Aorta (tissue), 5 donors: ENCODE data around the gene CIP2A. TPM values are rescaled to one million over a fixed set of nuclear protein-coding genes. Genes with fewer than 3 reads are reported as not detected.

Experiments
- ATAC-seq: fragments of 200-7000 bp; cut with Tn5 transposase; one replicate; pipeline ENCODE4 v1.9.1; 2022; ENCODE audit warnings: moderate library complexity; ENCODE audit not compliant: low FRiP score
- DNase-seq, 2 donors: peaks; one replicate each; pipeline ENCODE4 v3.0.0-alpha.2; 2020
- H3K27ac ChIP-seq, 2 donors: one replicate each; pipeline ENCODE4 v1.5.1; 2013; ENCODE audit warnings: low read length in 2 of 2, mild to moderate bottlenecking in 2 of 2, moderate library complexity in 2 of 2, control low read depth in 1 of 2, inconsistent platforms in 1 of 2, low read depth in 1 of 2
- H3K27me3 ChIP-seq, 2 donors: one replicate each; pipeline ENCODE4 v1.6.1; 2013; ENCODE audit warnings: control low read depth in 1 of 2, low read length in 1 of 2, mild to moderate bottlenecking in 1 of 2, moderate library complexity in 1 of 2; ENCODE audit not compliant: insufficient read depth in 2 of 2, control insufficient read depth in 1 of 2
- H3K36me3 ChIP-seq, 2 donors: one replicate each; pipeline ENCODE4 v1.6.1; 2013; ENCODE audit warnings: control low read depth in 1 of 2, low read length in 1 of 2, mild to moderate bottlenecking in 1 of 2; ENCODE audit not compliant: insufficient read depth in 2 of 2, control insufficient read depth in 1 of 2
- H3K4me1 ChIP-seq, 2 donors: one replicate each; pipeline ENCODE4 v1.6.1; 2013; ENCODE audit warnings: low read length in 2 of 2, control low read depth in 1 of 2, mild to moderate bottlenecking in 1 of 2, moderate library complexity in 1 of 2; ENCODE audit not compliant: insufficient read depth in 2 of 2, control insufficient read depth in 1 of 2
- H3K4me3 ChIP-seq, 2 donors: one replicate each; pipeline ENCODE4 v1.5.1; 2013; ENCODE audit warnings: low read length in 2 of 2, control low read depth in 1 of 2, mild to moderate bottlenecking in 1 of 2
- H3K9me3 ChIP-seq: one replicate; pipeline ENCODE4 v1.6.1; 2013; ENCODE audit warnings: mild to moderate bottlenecking, low read length; ENCODE audit not compliant: control insufficient read depth
- WGBS, 2 donors: extraction: QIAGEN DNeasy Blood & Tissue Kit; methylation state at CpG; one replicate each; pipeline ENCODE4 v1.1.7; 2013; 5-methylcytosine and 5-hydroxymethylcytosine counted together
- intact Hi-C, 2 donors: fragments of 100-400 bp; cut with DNase I; formaldehyde crosslinking; loops; one replicate each; pipeline versions ENCODE4 v1.14.2 to v1.15.0; 2022
- polyA plus RNA-seq, 2 donors: library from polyadenylated mRNA; stranded (reverse); fragments of 200-250 nt; gene quantifications; one replicate each; pipeline ENCODE4 v1.2.3, GENCODE V29; 2013
- total RNA-seq, 2 donors: library from RNA; stranded (reverse); fragmentation: NEBNext Ultra II Directional; extraction: Animal tissue kit (Norgen Biotek cat#: 25700); gene quantifications; one replicate each; pipeline ENCODE4 v1.2.1, GENCODE V29; 2021
- donor health status: healthy with polysubstance abuse.
- donor health status: Bipolar disorder and iron deficiency.
- donor health status: DM: no; HTN: no; CAD: no.
- donor health status: DM: no; HTN: no; CAD: no.
- donor health status: DM: yes; HTN: yes; CAD: no.

Gene CIP2A
- total and polyA plus RNA-seq, 4 donors: 0.25 to 4.5 (median 1.9) TPM

DNA sequence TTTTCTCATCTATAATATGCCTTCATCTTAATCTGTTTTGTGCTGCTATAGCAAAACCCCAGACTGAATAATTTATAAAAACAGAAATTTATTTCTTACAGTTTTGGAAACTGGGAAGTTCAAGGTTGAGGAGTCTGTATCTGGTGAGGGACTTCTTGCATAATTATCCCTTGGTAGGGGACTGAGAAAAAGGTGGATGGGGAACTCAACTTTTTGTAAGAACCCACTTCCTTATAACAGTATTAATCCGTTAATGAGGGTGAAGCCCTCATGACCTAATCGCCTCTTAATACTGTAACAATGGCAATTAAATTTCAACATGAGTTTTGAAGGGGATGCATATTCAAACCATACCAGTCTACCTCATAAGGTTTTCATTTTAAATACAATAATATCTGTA lies 61.4 kb downstream of the CIP2A start:
- Histone ChIP-seq H3K4me1 (peaks cover 0 to 8% of the 10 kb centered on the region in 2 donors), H3K36me3 (no peaks in the 10 kb centered on the region), H3K27ac (peak overlapping the region in 1 of 2 donors; percentile 67), H3K27me3 (no peaks in the 10 kb centered on the region), H3K4me3 (no peak overlapping the region), H3K9me3 (no peaks in the 10 kb centered on the region)
- intact Hi-C loops: no loop called here
- WGBS, 2 donors: 88 to 90% methylated on average over 2 of the region's 2 CpGs
- ATAC-seq (no peak), DNase-seq (no peak)

DNA sequence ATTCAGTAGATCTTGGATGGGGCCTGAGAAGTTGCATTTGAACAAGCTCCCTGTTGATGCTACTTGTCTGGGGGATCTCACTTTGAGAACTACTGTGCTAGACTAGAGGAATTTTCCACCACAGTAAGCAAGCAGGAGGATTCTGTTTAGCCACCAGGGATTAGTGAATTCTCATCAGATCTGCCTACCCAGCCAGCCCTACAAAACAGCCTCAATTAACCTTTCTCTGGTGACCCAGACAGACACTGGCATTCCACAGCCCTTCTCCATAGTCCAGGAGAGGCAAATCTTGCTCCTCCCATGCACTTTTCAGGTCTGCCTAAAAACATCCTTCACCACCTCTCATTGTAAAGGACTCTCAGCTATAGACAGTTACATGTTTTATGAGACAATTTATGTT lies 62.1 kb downstream of the CIP2A start:
- DNase-seq (no peak), ATAC-seq (no peak)
- Histone ChIP-seq H3K4me1 (peaks cover 0 to 8% of the 10 kb centered on the region in 2 donors), H3K27ac (peak overlapping the region; percentile 43 to 68), H3K36me3 (no peaks in the 10 kb centered on the region), H3K27me3 (no peaks in the 10 kb centered on the region), H3K4me3 (no peak overlapping the region), H3K9me3 (no peaks in the 10 kb centered on the region)
- intact Hi-C loops: no loop called here

- Histone ChIP-seq H3K4me1 (peaks cover 0 to 8% of the 10 kb centered on the region in 2 donors), H3K9me3 (no peaks in the 10 kb centered on the region), H3K36me3 (no peaks in the 10 kb centered on the region), H3K27ac (no peak overlapping the region), H3K27me3 (no peaks in the 10 kb centered on the region), H3K4me3 (no peak overlapping the region)
- WGBS, 2 donors: 93 to 96% methylated on average over 2 of the region's 2 CpGs
- no peak for DNase-seq
- intact Hi-C loops: no loop called here
- no peak for ATAC-seq
These were observed 63.3 kb downstream of the CIP2A start for GRCh38 chr3:108525971-108526370.

DNA sequence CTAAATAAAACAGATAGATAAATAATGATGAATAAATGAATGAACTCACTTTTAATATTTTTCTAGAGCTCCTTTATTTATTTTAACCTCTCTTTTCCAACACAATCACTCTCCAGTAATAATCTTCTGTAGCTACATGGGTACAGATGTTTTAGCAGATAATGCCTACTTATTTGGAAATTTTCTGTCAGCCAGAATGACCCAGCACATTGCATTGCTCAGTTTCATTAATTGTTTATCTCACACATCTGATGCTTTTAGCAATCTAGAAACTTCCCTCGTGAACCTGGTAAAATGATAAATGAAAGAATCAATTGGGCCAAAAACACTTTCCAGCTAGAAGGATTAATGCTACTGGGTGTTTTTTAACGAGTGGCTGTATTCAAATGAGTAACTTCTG lies 64.0 kb downstream of the CIP2A start:
- no peak for ATAC-seq

DNA sequence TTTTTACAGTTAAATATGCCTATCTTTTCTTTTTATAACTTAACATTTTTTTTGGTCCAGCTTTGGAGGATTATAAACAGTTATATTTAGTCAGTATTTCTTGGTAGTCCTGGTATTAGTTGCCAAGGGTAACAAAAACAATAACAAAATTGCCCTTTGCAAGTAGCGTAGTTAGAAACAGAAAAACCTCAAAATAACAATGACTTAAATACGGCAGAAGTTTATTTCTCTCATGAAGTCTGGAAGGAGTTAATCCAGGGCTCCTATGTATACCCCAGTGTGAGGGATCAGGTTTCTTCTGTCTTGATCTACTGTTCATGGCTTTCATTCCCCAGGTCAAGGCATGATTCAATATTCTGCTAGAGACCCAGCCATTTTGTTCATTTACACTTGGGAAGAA lies 64.7 kb downstream of the CIP2A start:
- ATAC-seq: peak; percentile 34
- H3K4me3 ChIP-seq: no peak overlapping the region
- WGBS, 2 donors: 0 to 2% methylated on average over 2 of the region's 2 CpGs

More for the DNA sequence above, 64.0 kb downstream of the CIP2A start:
- intact Hi-C loops: no loop called here
- no peak overlapping the region for H3K27ac ChIP-seq
- H3K27me3 ChIP-seq: no peaks in the 10 kb centered on the region
- no peak for DNase-seq
- peaks cover 0 to 8% of the 10 kb centered on the region in 2 donors for H3K4me1 ChIP-seq
- no peaks in the 10 kb centered on the region for H3K9me3 ChIP-seq
- no peak overlapping the region for H3K4me3 ChIP-seq
- WGBS, 2 donors: 80 to 82% methylated on average over 2 of the region's 2 CpGs
- H3K36me3 ChIP-seq: no peaks in the 10 kb centered on the region

GRCh38 chr3:108518895-108519294 lies 70.3 kb downstream of the CIP2A start:
- Histone ChIP-seq H3K27ac (no peak overlapping the region), H3K4me1 (no peaks in the 10 kb centered on the region), H3K36me3 (no peaks in the 10 kb centered on the region), H3K4me3 (no peak overlapping the region), H3K27me3 (no peaks in the 10 kb centered on the region), H3K9me3 (no peaks in the 10 kb centered on the region)
- intact Hi-C loops: no loop called here
- DNase-seq (no peak), ATAC-seq (no peak)
- 68 to 70% methylated on average over 1 of the region's 1 CpG for WGBS, 2 donors

More for the DNA sequence above, 64.7 kb downstream of the CIP2A start:
- Histone ChIP-seq H3K4me1 (peaks cover 0 to 8% of the 10 kb centered on the region in 2 donors), H3K27me3 (no peaks in the 10 kb centered on the region), H3K36me3 (no peaks in the 10 kb centered on the region), H3K9me3 (no peaks in the 10 kb centered on the region), H3K27ac (no peak overlapping the region)
- intact Hi-C loops: no loop called here
- DNase-seq: no peak

- intact Hi-C loops: no loop called here
- 78 to 81% methylated on average over 2 of the region's 2 CpGs for WGBS, 2 donors
- no peaks in the 10 kb centered on the region for H3K27me3 ChIP-seq
- no peak overlapping the region for H3K4me3 ChIP-seq
- H3K27ac ChIP-seq: no peak overlapping the region
- H3K9me3 ChIP-seq: no peaks in the 10 kb centered on the region
- ATAC-seq (no peak), DNase-seq (no peak)
- H3K4me1 ChIP-seq: no peaks in the 10 kb centered on the region
- no peaks in the 10 kb centered on the region for H3K36me3 ChIP-seq
These were observed 72.4 kb downstream of the CIP2A start for GRCh38 chr3:108516881-108517280.

DNA sequence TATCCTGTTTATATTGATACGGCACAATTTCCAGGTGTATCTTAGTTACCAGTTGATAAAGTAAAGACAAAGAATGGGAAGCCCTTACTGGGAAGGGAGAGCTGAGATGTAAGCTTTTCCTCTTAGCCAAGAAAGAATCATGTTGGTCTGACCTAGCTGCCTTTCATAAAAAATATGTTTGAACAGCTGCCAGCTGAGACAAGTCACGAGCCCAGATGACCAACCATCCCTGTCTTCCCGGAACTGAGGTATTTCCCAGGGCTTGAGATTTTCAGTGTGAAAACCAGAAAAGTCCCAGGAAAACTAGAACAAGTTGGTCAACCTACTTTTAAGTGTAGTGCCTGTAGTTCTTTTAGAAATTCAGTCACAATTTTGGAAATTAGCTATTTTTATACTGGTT lies 75.3 kb downstream of the CIP2A start:
- Histone ChIP-seq H3K36me3 (no peaks in the 10 kb centered on the region), H3K4me1 (no peaks in the 10 kb centered on the region), H3K27ac (no peak overlapping the region), H3K4me3 (no peak overlapping the region), H3K9me3 (no peaks in the 10 kb centered on the region), H3K27me3 (no peaks in the 10 kb centered on the region)
- DNase-seq (no peak), ATAC-seq (no peak)
- WGBS, 2 donors: 54 to 61% methylated on average over 3 of the region's 3 CpGs
- intact Hi-C loops: no loop called here

- WGBS, 2 donors: 69 to 72% methylated on average over 2 of the region's 2 CpGs
- ATAC-seq (no peak), DNase-seq (no peak)
- H3K27me3 ChIP-seq: no peaks in the 10 kb centered on the region
- H3K27ac ChIP-seq: no peak overlapping the region
- no peak overlapping the region for H3K4me3 ChIP-seq
- intact Hi-C loops: no loop called here
- H3K9me3 ChIP-seq: no peaks in the 10 kb centered on the region
- no peaks in the 10 kb centered on the region for H3K36me3 ChIP-seq
- no peaks in the 10 kb centered on the region for H3K4me1 ChIP-seq
These were observed 76.6 kb downstream of the CIP2A start for GRCh38 chr3:108512671-108513070.
